NCI-H146 treated with DMSO at 0.1 percent for 48 hours (cell line): Measurements from ENCODE around the gene KSR2.

Experiments used
- DNase-seq: peaks from one replicate; lab custom pipeline; 2025; ENCODE audit not compliant: unreplicated experiment; lab: John Stamatoyannopoulos, UW

The KSR2 gene

DNA sequence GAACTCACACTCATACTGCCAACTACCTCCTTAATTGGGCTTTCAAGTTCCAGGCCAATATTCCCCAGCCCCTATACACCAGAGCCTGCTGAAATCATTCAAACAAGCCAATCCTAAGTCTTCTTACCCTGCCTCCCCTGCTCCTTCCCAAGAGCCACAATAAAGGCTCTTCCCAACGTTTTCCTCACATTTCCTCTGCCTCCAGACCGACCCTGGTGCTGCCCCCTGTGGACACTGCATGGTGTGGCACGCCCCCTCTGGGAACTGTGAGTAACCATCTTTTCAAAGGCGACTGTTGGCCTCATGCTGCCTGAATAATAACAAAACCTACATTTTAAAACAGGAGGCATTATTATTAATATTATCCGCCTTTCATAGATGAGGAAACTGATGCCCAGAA is 495.8 kb downstream of the KSR2 start:
- DNase-seq: no peak

DNA sequence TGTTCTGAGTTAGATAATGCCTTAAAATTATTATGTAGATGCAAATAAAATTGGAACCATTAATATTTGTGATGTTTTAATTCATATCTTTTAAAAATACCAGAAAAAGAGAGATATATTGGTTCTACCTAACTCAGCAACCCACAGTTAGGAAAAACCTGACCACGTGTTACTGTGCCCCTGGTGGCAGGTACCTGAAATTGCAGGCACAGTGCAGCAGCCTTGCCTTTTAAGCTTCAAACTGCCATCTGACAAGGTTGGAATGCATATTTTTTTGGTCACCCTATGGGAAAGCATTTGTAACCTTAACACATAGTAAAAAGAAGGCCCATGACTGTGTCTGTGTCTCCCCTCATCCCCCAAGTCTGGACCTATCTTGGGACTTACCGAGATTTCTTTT is 498.0 kb downstream of the KSR2 start:
- no peak for DNase-seq

DNA sequence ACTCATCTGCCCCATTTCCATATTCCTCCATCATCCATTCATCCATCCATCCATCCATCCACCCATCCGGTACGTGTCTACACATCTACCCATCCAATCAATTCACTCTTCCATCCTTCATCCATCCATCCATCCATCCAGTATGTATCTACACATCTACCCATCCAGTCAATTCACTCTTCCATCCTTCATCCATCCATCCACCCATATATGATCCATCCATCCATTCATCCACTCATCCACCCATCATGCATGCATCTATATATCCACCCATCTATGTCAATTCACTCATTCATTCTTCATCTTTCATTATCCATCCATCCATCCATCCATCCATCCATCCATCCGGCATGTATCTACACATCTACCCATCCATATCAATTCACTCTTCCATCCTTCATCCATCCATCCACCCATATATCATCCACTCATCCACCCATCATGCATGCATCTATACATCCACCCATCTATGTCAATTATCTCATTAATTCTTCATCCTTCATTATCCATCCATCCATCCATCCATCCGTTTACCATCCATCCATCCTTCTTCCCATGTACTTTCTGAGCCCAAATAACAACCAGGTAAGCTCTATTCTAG is 498.8 kb downstream of the KSR2 start:
- no peak for DNase-seq

DNA sequence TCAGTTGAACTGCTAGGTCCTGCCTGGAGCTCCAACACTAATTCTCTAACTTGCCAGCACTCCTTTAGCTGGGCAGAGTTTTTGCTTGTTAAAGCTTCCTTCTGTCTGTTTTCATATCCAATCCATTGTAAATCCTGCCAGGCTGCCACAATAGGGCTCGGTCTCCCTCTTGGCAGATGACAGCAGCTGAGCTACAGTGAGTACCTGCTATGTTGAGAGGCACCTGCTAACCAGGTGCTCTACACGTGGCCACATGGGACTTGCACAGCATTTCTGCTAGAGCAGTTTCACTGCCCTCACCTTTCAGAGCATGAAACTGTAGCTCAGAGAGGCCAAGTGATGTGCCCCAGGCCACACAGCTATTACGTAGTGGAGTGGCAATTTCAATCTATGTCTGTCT is 500.8 kb downstream of the KSR2 start:
- DNase-seq: no peak

DNA sequence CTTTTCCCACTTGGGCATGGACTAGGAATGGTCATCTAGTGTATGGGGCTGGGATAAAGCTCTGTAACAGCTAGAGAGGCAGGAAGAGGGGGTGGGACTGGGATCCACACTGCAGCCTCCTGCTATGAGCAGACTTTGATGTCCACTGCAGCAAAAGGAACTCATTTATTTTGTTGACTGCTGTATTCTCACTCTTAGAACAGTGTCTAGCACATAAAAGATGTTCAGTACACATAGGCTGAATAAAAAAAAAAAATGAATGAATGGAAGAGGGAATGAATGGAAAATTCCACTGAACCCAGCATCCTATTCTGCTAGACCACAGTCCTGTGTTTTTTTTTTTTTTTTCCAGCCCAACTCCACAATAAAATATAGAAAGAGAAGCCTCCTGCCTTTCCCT is 501.2 kb downstream of the KSR2 start:
- no peak for DNase-seq

DNA sequence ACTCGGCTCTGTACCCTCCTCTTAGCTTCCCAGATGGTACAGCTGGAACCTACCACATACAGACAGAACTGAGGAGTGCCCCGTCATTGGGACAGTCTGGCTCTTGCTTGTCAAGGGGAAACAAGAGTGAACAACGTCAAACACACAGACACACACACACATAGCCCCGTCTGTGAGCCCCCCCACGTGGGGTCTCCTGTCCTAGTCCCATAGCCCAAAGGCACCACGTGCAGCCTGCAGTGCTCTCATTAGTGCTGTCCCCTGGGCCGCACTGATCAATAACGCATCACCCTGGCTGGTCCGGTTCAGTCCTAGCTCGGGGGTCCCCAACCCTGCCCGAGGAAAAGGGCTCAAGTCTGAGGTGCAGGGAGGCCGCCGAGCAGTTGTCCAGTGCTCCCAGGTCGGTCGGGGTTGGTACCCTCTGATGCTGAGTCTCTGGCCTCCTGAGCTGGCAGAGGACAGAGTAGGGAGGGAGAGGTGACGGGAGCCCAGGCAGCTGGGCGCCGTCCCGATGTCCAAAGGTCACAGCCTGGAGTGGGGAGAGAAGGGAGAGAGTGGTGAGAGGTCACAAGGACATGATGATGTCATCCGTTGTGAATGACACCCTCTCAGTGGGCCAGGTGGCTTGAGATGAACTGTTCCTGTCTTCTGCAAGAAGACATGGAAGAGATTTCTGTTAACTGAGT is 502.0 kb downstream of the KSR2 start:
- DNase-seq: no peak

DNA sequence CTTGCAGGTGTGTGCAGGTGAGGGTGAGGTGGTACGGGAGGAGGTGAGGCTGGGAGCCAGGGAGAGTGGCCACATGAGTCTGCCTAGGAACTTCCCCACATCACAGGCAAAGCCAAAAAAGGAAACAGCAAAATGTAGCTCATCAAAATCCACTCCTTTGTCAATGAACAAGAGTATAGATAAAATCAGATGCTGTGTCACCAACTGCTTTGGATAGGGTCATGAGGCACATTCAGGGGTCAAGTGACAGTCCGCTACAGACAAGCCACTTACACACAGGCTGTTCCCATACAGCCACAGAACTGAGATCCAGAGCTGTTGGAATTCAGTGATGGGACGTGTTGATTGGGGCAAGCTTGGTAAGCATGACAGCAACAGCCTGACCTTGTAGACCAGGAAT is 507.1 kb downstream of the KSR2 start:
- no peak for DNase-seq

DNA sequence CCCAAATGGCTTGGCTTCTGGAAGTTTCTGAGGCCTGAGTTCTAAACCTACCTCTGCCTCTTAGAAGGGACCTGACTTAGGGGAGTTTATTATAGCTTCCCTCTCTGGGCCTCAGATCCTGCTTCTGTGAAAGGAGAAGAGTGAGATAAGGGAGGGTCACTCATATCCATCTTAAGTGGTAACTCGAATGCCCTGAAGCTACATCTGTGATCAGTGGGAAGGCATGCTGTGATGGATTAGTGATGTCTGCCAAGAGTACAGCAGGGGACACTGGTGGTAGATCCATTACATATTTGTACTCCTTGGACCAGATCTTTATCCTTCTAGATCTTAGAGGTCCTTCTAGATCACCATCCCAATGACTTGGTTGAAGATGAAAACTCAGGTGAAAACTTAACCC is 509.6 kb downstream of the KSR2 start:
- no peak for DNase-seq

DNA sequence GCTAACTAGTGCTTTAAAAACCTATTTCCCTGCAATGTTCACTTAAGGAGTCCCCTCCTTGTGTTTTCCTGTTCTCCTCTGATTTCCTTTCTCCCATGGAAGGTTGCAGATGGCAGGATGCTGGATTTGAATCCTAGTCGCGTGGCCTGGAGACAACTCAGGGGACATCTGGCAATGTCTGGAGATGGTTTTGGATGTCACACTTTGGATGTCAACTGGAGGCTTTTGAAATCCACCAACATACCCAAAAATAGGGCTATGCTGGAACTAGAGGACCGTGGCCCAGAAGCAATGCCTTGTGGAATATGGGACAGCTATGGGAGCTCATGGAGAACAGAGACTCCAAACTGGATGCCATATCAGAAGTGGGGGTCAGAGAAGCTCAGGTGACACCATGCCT is 511.6 kb downstream of the KSR2 start:
- no peak for DNase-seq

DNA sequence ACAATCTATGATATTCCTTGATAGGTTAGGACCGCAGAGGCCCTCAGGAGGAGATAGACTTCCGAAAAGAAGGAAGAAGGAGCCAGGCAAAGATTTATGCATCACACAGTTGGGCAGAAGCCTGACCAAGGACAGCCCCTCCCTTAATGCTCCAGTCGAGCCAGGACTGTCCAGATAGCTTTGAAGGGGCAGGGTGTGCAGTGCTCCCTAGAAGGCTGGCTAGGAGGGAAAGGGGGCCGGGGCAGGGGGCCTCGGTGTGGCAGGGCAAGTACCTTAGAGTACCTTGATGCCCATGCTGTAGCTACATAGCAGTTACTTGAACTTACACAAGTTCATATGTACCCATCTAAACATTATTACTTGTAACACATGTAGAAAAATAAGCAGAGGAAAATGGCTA is 512.7 kb downstream of the KSR2 start:
- no peak for DNase-seq

DNA sequence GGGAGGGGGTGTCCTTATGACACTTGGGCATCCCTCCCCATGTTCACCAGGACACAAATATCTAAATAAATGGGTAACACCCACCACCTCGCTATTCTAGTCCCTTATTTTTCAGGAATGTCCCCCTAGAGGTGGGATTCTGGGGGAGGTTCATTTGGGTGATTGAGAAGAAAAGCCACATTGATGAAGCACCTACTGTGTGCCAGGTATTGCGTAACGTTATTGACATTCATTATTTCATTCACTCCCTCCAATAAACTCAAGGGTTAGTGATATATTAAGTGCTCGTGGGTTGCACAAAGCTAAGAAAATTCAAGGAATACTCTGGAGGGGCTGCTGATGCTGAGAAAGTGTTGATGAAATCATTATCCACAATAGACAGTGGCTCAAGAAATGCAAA is 514.8 kb downstream of the KSR2 start:
- no peak for DNase-seq

DNA sequence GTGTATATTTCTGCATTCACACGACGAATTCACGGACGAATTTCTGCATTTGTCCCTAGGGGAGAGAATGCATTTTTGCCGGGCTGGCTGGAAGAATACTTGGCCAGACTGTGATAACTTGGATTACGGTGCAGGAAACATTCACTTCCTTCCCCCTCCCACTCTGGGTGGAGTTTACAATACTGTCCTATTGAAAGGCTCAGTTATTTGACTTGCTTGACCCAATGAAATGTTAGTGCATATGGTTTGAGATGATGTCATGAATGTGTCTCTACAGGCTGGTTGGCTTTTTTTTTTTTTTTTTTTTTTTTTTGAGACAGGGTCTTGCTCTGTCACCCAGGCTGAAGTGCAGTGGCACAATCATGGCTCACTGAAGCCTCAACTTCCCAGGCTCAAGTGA is 516.7 kb downstream of the KSR2 start:
- no peak for DNase-seq

DNA sequence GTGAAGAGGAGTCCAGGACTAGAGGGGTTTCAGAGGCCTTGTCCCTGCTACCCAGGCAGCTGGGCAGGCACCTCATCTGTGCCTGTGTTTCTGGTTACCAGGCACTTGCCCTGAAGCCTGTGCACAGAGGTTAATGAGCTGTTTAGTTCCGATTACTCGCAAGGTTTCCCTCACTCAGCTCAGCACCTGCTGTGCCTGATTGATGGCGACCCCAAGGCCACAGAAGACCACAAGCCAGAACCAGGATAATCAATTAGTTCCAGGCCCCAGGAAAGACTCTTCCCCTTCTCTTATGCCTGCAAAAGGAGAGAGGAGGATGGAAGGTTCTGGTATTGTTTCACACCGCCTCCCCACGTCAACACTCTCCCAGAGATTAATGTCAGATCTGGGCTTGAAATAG is 518.6 kb downstream of the KSR2 start:
- no peak for DNase-seq

DNA sequence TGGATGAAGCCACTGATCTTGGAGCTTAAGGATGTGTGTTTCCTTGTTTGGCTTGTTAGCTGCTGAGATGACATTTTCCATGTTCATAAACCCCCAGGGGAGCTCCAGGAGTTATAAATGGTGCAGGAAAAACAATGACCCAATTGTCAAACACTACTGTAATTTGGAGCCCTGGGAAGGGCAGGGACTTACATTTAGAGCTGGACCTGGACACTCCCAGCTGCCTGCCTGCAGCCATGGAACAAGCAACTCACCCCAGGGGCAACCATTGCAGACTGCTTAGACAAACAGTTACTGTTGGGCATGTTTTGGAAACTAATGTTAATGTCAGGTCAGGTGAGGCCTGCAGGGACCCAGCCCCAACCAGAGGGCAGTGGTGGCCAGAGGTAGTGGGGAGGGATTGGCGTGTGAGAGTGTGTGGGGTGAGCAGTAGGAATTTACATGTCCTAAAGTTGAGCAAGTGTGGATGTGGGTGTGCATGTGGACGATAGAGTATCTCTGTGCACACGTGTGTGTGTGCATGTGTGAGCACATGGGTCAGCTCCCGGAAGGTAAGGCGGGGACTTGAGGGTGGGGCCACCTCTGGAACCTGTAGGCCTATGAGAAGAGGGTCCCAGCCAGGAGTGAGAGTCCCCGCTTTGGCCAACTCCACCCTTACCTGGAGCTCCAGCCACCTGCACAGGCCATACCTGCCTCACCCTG is 521.0 kb downstream of the KSR2 start:
- peak; percentile 5 for DNase-seq

DNA sequence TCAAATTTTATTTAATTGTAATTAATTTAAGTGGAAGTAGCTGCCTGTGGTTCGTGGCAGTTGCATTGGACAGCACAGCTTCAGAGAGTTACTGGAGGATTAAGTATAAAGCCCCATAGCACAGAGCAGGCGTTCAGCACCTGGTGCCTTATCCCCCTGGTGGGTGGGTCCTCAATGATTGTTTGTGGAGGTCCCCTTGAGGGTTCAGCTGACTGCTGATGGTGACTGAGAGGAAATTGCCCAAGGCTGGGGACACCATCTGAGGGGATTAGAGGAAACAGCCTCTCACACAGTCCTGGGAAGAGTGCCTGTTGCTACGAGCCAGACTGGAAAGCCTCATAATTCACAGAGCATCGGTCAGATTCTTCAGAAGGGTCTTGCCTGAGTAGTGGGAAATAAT is 524.0 kb downstream of the KSR2 start:
- no peak for DNase-seq

DNA sequence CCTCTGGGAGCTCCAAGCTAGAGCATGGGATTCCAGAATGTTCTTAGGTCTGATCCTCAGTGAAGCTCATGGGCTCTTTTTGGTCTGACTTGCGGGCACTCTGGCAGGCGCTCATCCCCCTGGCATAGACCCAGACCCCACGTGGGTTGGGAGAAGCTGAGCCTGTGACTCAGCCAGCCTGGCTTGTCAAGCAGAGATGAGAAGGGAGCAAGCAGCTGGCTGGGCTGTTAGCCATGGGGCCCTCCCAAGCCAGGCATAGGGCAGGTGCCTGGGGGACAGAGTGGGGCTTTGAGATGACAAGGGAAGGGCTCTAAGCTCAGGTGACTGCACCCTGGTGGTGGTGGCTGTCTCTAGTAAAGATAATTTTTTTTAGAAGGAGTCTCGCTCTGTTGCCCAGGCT is 527.0 kb downstream of the KSR2 start:
- DNase-seq: no peak

DNA sequence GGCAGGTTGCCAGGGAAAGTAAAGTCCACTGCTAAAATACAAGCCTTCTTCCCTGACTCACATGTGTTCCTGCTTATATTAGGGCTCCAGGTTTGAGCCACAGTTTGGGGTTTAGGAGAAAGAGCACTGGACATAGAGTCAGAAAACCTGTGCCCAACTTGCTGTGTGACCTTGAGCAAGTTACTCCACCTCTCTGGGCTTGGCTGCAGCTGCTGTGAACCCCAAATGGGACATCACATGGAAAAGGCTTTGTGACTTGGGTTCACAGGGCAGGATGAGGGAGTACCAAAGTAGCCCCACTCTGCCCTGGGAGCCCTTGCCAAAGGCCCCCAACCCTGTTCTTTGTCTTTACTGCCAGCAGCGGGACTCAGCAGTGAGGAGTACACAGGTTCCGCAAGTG is 528.4 kb downstream of the KSR2 start:
- no peak for DNase-seq

DNA sequence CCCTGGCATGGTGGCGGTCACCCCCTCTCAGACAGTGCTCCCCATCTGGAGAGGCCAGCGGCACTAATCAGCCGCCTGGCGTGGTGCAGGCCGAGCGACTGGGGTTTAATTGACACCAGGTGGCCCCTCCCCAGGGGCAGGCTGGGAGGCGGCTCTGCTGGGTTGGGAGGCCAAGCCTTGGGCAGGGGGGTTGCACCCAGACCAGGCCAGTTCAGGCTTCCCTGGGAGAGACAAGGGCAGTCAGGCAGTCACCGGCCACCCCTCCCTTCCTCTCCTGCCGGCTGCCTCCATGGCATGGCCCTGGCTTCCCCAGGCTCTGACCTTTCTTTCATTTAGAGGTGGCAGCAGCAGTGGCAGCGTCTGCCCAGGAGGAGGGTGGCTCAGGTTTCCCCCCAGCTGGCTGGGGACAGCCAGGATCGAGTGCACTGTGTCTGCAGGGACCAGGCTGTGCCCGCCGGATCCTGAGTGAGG is 529.2 kb downstream of the KSR2 start:
- DNase-seq: no peak

DNA sequence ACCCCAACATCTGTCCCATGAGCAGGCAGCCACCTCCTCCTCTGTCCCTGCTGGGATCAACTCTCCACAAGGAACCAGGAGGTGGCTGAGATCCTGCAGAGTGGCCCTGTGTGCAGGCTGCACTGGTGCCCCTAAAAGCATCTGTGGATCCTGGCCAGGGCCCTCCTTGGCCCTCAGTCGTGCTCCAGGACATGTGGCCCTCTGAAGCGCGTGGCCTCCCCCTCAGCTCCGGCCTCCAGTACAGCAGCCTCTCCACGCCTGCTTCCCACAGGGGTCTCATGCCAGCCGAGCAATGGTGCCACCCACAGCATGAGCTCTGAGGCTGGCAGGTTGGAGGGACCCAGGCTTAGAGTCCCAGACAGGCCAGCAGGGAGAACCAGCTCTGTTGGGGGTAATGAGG is 530.0 kb downstream of the KSR2 start:
- DNase-seq: no peak

DNA sequence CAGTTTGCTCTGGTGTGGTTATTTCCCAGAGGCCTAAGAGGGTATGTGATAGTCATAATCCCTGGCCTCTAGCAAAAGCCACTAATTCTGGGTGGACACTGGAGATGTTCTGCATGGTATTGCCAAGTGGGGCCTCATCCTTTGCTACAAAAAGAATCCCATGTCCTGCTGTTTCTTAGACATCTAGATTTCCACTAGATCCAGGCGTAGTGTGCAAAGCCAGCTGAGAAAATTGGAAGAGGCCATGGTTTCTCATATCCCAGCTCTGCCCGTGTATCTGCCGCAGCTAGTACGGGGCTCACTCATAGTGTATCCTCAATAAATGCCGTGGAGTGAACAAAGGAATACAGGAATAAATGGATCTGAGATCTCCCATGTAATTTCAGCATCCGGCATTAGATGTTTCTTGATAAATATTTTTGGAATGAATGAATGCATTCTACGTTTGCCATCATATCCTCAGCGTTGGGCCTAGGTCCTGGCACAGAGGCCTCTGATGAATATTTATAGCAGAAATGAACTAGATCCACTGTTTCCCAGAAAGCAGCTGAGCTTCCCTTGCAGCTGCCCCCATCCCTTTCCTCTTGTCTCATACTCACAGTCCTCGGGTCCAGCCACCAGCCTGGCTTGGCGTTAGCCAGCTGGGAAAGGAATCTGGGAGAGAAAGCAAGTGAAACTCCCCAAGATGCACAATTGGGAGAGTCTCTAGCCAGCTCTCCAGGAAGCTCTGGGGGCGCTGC is 531.1 kb downstream of the KSR2 start:
- DNase-seq: no peak

DNA sequence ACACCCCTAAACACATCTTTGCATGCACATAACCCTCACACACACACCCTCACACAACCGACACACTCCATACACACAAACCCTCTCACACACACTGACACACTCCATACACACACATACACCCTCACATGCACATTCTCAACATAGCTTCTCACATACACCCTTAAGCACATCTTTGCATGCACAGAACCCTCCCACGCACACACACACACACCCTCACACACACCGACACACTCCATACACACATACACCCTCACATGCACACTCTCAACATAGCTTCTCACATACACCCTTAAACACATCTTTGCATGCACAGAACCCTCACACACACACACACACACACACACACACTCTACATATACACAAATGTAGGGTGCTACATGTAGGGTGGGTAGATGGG is 534.9 kb downstream of the KSR2 start:
- DNase-seq: no peak

DNA sequence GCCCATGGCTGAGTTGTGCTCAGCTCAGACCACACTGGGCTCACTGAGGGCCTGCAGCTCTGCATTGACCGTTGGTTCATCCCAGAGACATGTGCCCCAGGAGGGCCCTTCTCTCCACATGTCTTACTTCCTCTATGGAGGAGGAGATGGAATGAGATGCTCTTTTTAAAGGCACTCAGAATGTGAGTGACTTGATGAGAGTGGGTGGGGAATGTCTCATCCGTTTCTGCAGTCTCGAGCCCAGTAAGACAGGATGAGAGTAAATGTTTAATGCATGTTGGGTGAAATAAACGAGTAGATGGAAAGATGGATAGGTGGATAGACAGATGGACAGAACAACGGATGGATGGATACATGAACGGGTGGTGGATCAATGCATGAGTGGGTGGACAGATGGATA is 538.5 kb downstream of the KSR2 start:
- no peak for DNase-seq
